Loucy (cell line): ENCODE data around the gene PUSL1.

Experiments
- H2AFZ ChIP-seq: fragments of 200-600 bp; sonication (generic); 2 replicates; pipeline ENCODE4 v1.6.0; 2016; ENCODE audit warnings: antibody characterized with exemption, mild to moderate bottlenecking, low read length, moderate library complexity
- H3F3A ChIP-seq: fragments of 200-600 bp; 2 replicates; pipeline ENCODE4 v1.6.0; 2016; ENCODE audit warnings: antibody characterized with exemption, low read depth, mild to moderate bottlenecking
- H3K27me3 ChIP-seq: fragments of 200-600 bp; sonication (generic); 2 replicates; pipeline ENCODE4 v1.6.1; 2014; ENCODE audit warnings: low read length, mild to moderate bottlenecking; ENCODE audit not compliant: insufficient read depth, poor library complexity, severe bottlenecking
- H3K36me3 ChIP-seq: fragments of 200-600 bp; sonication (generic); 2 replicates; pipeline ENCODE4 v1.6.1; 2016; ENCODE audit warnings: low read length; ENCODE audit not compliant: insufficient read depth
- H3K4me1 ChIP-seq: fragments of 200-600 bp; sonication (generic); 2 replicates; pipeline ENCODE4 v1.5.1; 2014; ENCODE audit warnings: low read length, mild to moderate bottlenecking; ENCODE audit not compliant: insufficient read depth, poor library complexity, severe bottlenecking
- H3K4me2 ChIP-seq: fragments of 200-600 bp; sonication (generic); 2 replicates; pipeline ENCODE4 v1.6.0; 2014; ENCODE audit warnings: antibody characterized with exemption, low read length, low read depth, mild to moderate bottlenecking; ENCODE audit not compliant: poor library complexity, severe bottlenecking
- H3K4me3 ChIP-seq: fragments of 200-600 bp; sonication (generic); 2 replicates; pipeline ENCODE4 v1.5.1; 2014; ENCODE audit warnings: low read length, mild to moderate bottlenecking, mixed read lengths; ENCODE audit not compliant: poor library complexity, severe bottlenecking
- H3K79me2 ChIP-seq: fragments of 200-600 bp; sonication (generic); 2 replicates; pipeline ENCODE4 v1.6.1; 2014; ENCODE audit warnings: low read length; ENCODE audit not compliant: insufficient read depth
- H3K9ac ChIP-seq: fragments of 200-600 bp; sonication (generic); 2 replicates; pipeline ENCODE4 v1.6.0; 2014; ENCODE audit warnings: mild to moderate bottlenecking, low read depth, low read length, moderate library complexity; ENCODE audit not compliant: poor library complexity, severe bottlenecking
- H3K9me2 ChIP-seq: fragments of 200-600 bp; sonication (generic); replicated peaks from 2 replicates; pipeline ENCODE4 v1.6.1; 2016; ENCODE audit warnings: low read depth, low read length, mixed read lengths
- H3K9me3 ChIP-seq: fragments of 200-600 bp; sonication (generic); 2 replicates; pipeline ENCODE4 v1.6.1; 2014; ENCODE audit warnings: mild to moderate bottlenecking, antibody characterized with exemption, low read length, low read depth; ENCODE audit not compliant: insufficient read depth
- H4K20me1 ChIP-seq: fragments of 200-600 bp; sonication (generic); 2 replicates; pipeline ENCODE4 v1.6.0; 2014; ENCODE audit warnings: antibody characterized with exemption, low read length, mild to moderate bottlenecking; ENCODE audit not compliant: insufficient read depth, poor library complexity, severe bottlenecking
- EZH2phosphoT487 ChIP-seq: fragments of 200-600 bp; IDR thresholded peaks from 2 replicates; pipeline ENCODE4 v1.6.1; 2018; ENCODE audit warnings: antibody characterized with exemption, mild to moderate bottlenecking, moderate library complexity, borderline replicate concordance
- TF ChIP-seq, protein P1 (sequence below): fragments of 200-600 bp; sonication (generic); conservative IDR thresholded peaks from 2 replicates; pipeline ENCODE4 v1.5.1; 2014; ENCODE audit warnings: mild to moderate bottlenecking, antibody characterized with exemption, low read length

PUSL1 gene

DNA sequence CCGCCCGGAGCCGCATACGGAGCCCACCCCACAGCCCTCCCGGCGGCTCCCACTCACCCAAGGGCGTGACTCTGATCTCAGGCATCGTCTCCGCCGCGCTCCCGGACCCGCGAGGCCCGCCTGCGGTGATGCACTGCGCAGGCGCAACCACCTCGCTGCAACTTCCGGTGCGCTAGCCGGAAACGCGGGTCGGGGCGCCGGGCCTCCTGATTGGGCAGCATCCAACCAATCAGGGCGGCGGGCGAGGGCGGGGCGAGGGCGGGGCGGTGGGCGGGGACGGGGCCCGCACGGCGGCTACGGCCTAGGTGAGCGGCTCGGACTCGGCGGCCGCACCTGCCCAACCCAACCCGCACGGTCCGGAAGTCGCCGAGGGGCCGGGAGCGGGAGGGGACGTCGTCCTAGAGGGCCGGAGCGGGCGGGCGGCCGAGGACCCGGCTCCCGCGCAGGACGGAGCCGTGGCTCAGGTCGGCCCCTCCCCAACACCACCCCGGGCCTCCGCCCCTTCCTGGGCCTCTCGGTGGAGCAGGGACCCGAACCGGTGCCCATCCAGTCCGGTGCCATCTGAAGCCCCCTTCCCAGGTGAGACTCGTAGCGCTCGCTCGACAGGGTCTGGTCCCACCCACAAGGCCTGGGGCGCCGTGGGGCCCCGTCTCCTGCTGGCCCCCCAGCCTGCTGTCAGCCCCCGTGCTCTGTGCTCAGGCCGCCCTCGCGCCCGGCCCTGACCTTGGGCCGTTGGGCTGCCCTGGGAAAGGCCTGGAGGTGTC lies 16.3 kb downstream of the PUSL1 start, which contains the start of the genes CPTP and INTS11:
Gene CPTP (plus strand): TSS at position 279 of the 764 bp plus-strand sequence. CDS start 2,109 bp downstream, outside the sequence.
Gene INTS11 (minus strand): TSS at position 137 of the 764 bp plus-strand sequence. CDS start 52 bp downstream, at position 85.
- H3K4me2 ChIP-seq, result peak within 1 kb of the TSS; percentile 95
- no peaks in the 10 kb centered on the region for H3K9me2 ChIP-seq
- H3K4me1 ChIP-seq, result peaks cover 37% of the 10 kb centered on the region
- H3K9me3 ChIP-seq, result no peaks in the 10 kb centered on the region
- H2AFZ ChIP-seq, result peak within 1 kb of the TSS; percentile 95
- peak within 1 kb of the TSS; percentile 100 for H3K4me3 ChIP-seq
- peaks cover 64% of the 10 kb centered on the region for H3K79me2 ChIP-seq
- H3K36me3 ChIP-seq, result no peaks in the 10 kb centered on the region
- no peak for TF ChIP-seq EZH2phosphoT487
- TF ChIP-seq, protein P1, sequence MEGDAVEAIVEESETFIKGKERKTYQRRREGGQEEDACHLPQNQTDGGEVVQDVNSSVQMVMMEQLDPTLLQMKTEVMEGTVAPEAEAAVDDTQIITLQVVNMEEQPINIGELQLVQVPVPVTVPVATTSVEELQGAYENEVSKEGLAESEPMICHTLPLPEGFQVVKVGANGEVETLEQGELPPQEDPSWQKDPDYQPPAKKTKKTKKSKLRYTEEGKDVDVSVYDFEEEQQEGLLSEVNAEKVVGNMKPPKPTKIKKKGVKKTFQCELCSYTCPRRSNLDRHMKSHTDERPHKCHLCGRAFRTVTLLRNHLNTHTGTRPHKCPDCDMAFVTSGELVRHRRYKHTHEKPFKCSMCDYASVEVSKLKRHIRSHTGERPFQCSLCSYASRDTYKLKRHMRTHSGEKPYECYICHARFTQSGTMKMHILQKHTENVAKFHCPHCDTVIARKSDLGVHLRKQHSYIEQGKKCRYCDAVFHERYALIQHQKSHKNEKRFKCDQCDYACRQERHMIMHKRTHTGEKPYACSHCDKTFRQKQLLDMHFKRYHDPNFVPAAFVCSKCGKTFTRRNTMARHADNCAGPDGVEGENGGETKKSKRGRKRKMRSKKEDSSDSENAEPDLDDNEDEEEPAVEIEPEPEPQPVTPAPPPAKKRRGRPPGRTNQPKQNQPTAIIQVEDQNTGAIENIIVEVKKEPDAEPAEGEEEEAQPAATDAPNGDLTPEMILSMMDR, result no peak
- peaks cover 53% of the 10 kb centered on the region for H4K20me1 ChIP-seq
- H3F3A ChIP-seq, result no peaks in the 10 kb centered on the region
- H3K27me3 ChIP-seq, result no peaks in the 10 kb centered on the region
- H3K9ac ChIP-seq, result peak within 1 kb of the TSS; percentile 96

- Histone ChIP-seq H3K9me3 (no peaks in the 10 kb centered on the region), H2AFZ (peak overlapping the region; percentile 95; the same call in 1 of the 2 replicates), H4K20me1 (peaks cover 45% of the 10 kb centered on the region), H3K27me3 (no peaks in the 10 kb centered on the region), H3K4me2 (peak overlapping the region; percentile 95), H3K4me1 (peaks cover 31% of the 10 kb centered on the region), H3K4me3 (peak overlapping the region; percentile 100), H3K9me2 (no peaks in the 10 kb centered on the region), H3K36me3 (no peaks in the 10 kb centered on the region), H3F3A (no peaks in the 10 kb centered on the region), H3K9ac (peak overlapping the region; percentile 96), H3K79me2 (peaks cover 56% of the 10 kb centered on the region)
- no peak for TF ChIP-seq EZH2phosphoT487
- TF ChIP-seq, protein P1, result no peak
Measured at GRCh38 chr1:1325288-1326074, 17.1 kb downstream of the PUSL1 start.

- peaks cover 39% of the 10 kb centered on the region for H4K20me1 ChIP-seq
- H3K9ac ChIP-seq, result peak overlapping the region; percentile 96
- H3K4me1 ChIP-seq, result peaks cover 31% of the 10 kb centered on the region
- H3K9me3 ChIP-seq, result no peaks in the 10 kb centered on the region
- H3K27me3 ChIP-seq, result no peaks in the 10 kb centered on the region
- TF ChIP-seq EZH2phosphoT487, result no peak
- TF ChIP-seq, protein P1, result no peak
- peak overlapping the region; percentile 95 for H3K4me2 ChIP-seq
- H2AFZ ChIP-seq, result no peak overlapping the region
- no peaks in the 10 kb centered on the region for H3K9me2 ChIP-seq
- H3K79me2 ChIP-seq, result peaks cover 49% of the 10 kb centered on the region
- H3K36me3 ChIP-seq, result no peaks in the 10 kb centered on the region
- no peaks in the 10 kb centered on the region for H3F3A ChIP-seq
- peak overlapping the region; percentile 100 for H3K4me3 ChIP-seq
Measured at GRCh38 chr1:1326075-1326605, 17.7 kb downstream of the PUSL1 start.
